ENCODE measurements around the gene ZP2.

The ZP2 gene

GRCh38 chr16:21189311-21189710 lies 22.1 kb downstream of the ZP2 start:
- no peak for ATAC-seq
- TF ChIP-seq ZNF565 (CRISPR knock-in tag; conservative IDR thresholded peaks at IDR 0.05; ENCODE audit: low read depth) (no peak), ISL1 (CRISPR knock-in tag; IDR thresholded peaks at IDR 0.05) (no peak), ZFP3 (CRISPR knock-in tag; IDR thresholded peaks at IDR 0.05) (no peak), PPARA (CRISPR knock-in tag; IDR thresholded peaks at IDR 0.05; ENCODE audit: borderline replicate concordance) (no peak), ZNF70 (CRISPR knock-in tag; IDR thresholded peaks at IDR 0.05) (no peak), TCF4 (CRISPR knock-in tag; IDR thresholded peaks at IDR 0.05; ENCODE audit: borderline replicate concordance) (no peak)

- ATAC-seq, result no peak
- TF ChIP-seq, protein P1, sequence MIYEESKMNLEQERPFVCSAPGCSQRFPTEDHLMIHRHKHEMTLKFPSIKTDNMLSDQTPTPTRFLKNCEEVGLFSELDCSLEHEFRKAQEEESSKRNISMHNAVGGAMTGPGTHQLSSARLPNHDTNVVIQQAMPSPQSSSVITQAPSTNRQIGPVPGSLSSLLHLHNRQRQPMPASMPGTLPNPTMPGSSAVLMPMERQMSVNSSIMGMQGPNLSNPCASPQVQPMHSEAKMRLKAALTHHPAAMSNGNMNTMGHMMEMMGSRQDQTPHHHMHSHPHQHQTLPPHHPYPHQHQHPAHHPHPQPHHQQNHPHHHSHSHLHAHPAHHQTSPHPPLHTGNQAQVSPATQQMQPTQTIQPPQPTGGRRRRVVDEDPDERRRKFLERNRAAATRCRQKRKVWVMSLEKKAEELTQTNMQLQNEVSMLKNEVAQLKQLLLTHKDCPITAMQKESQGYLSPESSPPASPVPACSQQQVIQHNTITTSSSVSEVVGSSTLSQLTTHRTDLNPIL (CRISPR knock-in tag; IDR thresholded peaks at IDR 0.05; ENCODE audit: low read depth), result no peak
- TF ChIP-seq POU6F1 (CRISPR knock-in tag; IDR thresholded peaks at IDR 0.05; ENCODE audit: borderline replicate concordance, low read depth) (no peak), ISL1 (CRISPR knock-in tag; IDR thresholded peaks at IDR 0.05) (no peak), ZFP3 (CRISPR knock-in tag; IDR thresholded peaks at IDR 0.05) (no peak), BACH2 (CRISPR knock-in tag; IDR thresholded peaks at IDR 0.05; ENCODE audit: borderline replicate concordance) (no peak), GLIS3 (CRISPR knock-in tag; IDR thresholded peaks at IDR 0.05) (no peak), ZNF8 (CRISPR knock-in tag; IDR thresholded peaks at IDR 0.05) (no peak), PPARA (CRISPR knock-in tag; IDR thresholded peaks at IDR 0.05; ENCODE audit: borderline replicate concordance) (no peak), ARNTL (CRISPR knock-in tag; IDR thresholded peaks at IDR 0.05; ENCODE audit: borderline replicate concordance, low read depth) (no peak), SNAI2 (CRISPR knock-in tag; IDR thresholded peaks at IDR 0.05) (no peak)
- TF ChIP-seq, protein P2, sequence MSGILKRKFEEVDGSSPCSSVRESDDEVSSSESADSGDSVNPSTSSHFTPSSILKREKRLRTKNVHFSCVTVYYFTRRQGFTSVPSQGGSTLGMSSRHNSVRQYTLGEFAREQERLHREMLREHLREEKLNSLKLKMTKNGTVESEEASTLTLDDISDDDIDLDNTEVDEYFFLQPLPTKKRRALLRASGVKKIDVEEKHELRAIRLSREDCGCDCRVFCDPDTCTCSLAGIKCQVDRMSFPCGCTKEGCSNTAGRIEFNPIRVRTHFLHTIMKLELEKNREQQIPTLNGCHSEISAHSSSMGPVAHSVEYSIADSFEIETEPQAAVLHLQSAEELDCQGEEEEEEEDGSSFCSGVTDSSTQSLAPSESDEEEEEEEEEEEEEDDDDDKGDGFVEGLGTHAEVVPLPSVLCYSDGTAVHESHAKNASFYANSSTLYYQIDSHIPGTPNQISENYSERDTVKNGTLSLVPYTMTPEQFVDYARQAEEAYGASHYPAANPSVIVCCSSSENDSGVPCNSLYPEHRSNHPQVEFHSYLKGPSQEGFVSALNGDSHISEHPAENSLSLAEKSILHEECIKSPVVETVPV (CRISPR knock-in tag; IDR thresholded peaks at IDR 0.05), result no peak
Observed at GRCh38 chr16:21186326-21186691, 25.1 kb downstream of the ZP2 start.

DNA sequence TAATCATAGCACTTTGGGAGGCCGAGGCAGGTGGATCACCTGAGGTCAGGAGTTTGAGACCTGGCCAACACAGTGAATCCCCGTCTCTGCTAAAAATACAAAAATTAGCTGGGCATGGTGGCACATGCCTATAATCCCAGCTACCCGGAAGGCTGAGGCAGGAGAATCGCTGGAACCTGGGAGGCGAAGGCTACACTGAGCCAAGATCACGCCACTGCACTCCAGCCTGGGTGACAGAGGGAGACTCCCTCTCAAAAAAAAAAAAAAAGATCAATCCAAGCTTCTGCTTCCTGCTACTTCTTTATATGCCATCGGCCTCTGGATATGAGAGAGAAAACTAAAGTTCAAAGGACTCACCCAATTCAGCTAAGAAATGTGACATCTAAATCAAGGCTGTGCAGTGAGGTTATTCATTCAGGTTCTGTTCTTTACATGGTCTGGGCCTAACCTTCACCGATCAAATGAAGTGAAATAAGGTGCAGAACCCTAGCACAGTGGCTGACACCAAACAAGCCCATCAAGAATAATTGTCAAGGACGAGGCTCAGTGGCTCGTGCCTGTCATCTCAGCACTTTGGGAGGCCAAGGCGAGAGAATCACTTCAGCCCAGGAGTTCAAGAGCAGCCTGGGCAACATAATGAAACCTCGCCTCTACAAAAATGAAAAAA lies 25.6 kb downstream of the ZP2 start:
- TF ChIP-seq TCF4 (CRISPR knock-in tag; IDR thresholded peaks at IDR 0.05; ENCODE audit: borderline replicate concordance) (no peak), ZNF8 (CRISPR knock-in tag; IDR thresholded peaks at IDR 0.05) (no peak), ZNF565 (CRISPR knock-in tag; conservative IDR thresholded peaks at IDR 0.05; ENCODE audit: low read depth) (no peak), TOX (CRISPR knock-in tag; IDR thresholded peaks at IDR 0.05; ENCODE audit: borderline replicate concordance) (no peak), SNAI2 (CRISPR knock-in tag; IDR thresholded peaks at IDR 0.05) (no peak), ARNTL (CRISPR knock-in tag; IDR thresholded peaks at IDR 0.05; ENCODE audit: borderline replicate concordance, low read depth) (no peak), OSR1 (CRISPR knock-in tag; IDR thresholded peaks at IDR 0.05) (no peak), POU6F1 (CRISPR knock-in tag; IDR thresholded peaks at IDR 0.05; ENCODE audit: borderline replicate concordance, low read depth) (no peak)
- TF ChIP-seq, protein P3, sequence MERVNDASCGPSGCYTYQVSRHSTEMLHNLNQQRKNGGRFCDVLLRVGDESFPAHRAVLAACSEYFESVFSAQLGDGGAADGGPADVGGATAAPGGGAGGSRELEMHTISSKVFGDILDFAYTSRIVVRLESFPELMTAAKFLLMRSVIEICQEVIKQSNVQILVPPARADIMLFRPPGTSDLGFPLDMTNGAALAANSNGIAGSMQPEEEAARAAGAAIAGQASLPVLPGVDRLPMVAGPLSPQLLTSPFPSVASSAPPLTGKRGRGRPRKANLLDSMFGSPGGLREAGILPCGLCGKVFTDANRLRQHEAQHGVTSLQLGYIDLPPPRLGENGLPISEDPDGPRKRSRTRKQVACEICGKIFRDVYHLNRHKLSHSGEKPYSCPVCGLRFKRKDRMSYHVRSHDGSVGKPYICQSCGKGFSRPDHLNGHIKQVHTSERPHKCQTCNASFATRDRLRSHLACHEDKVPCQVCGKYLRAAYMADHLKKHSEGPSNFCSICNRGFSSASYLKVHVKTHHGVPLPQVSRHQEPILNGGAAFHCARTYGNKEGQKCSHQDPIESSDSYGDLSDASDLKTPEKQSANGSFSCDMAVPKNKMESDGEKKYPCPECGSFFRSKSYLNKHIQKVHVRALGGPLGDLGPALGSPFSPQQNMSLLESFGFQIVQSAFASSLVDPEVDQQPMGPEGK (CRISPR knock-in tag; IDR thresholded peaks at IDR 0.05; ENCODE audit: borderline replicate concordance), result no peak
- TF ChIP-seq, protein P1 (CRISPR knock-in tag; IDR thresholded peaks at IDR 0.05; ENCODE audit: low read depth), result no peak
- TF ChIP-seq, protein P2 (CRISPR knock-in tag; IDR thresholded peaks at IDR 0.05), result no peak
- no peak for ATAC-seq
